Suprapubic skin (tissue), 4 donors: ENCODE measurements around the gene VPS35L.

Experiments used
- EP300 ChIP-seq: sonication (generic); formaldehyde crosslinking; IDR thresholded peaks from one replicate; pipeline ENCODE4 v1.6.1; 2017; ENCODE audit warnings: antibody characterized with exemption
- POLR2AphosphoS5 ChIP-seq, 3 donors: sonication (generic); formaldehyde crosslinking; IDR thresholded peaks; one replicate each; pipeline ENCODE4 v1.6.1; 2017; ENCODE audit warnings: antibody characterized with exemption in 3 of 3
- TF ChIP-seq, protein P1 (sequence below), 2 donors: fragments of 200-600 bp in 1 of 2; fragments of 450-650 bp in 1 of 2; sonication (generic) in 1 of 2; IDR thresholded peaks; one replicate each; pipeline ENCODE4 v1.5.1; 2016 to 2019; ENCODE audit warnings: antibody characterized with exemption in 2 of 2, mild to moderate bottlenecking in 1 of 2, moderate library complexity in 1 of 2

DNA sequence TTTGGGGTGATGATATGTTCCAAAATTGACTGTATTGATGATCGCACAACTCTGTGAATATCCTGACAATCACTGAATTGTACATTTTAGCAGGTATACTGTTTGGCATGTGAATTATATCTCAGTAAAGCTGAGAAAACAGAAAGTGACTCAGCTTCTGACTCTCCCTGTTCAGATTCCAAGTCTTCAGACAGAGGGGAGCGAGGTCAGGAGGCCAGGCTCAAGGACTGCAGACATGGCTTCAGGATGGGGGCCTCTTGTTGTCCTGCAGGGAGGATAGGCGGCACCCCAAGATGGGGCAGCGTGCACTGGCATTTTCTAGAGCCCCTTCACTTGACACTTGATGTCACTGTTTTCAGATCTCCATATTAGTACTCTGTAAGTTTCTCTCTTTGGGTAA is 116.9 kb downstream of the VPS35L start:
- TF ChIP-seq, protein P1, sequence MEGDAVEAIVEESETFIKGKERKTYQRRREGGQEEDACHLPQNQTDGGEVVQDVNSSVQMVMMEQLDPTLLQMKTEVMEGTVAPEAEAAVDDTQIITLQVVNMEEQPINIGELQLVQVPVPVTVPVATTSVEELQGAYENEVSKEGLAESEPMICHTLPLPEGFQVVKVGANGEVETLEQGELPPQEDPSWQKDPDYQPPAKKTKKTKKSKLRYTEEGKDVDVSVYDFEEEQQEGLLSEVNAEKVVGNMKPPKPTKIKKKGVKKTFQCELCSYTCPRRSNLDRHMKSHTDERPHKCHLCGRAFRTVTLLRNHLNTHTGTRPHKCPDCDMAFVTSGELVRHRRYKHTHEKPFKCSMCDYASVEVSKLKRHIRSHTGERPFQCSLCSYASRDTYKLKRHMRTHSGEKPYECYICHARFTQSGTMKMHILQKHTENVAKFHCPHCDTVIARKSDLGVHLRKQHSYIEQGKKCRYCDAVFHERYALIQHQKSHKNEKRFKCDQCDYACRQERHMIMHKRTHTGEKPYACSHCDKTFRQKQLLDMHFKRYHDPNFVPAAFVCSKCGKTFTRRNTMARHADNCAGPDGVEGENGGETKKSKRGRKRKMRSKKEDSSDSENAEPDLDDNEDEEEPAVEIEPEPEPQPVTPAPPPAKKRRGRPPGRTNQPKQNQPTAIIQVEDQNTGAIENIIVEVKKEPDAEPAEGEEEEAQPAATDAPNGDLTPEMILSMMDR (IDR thresholded peaks at IDR 0.05) = no peak
- TF ChIP-seq EP300 = no peak
- TF ChIP-seq POLR2AphosphoS5 (IDR thresholded peaks at IDR 0.05) = no peak
